ENCODE results near the gene BASP1.

Gene BASP1

DNA sequence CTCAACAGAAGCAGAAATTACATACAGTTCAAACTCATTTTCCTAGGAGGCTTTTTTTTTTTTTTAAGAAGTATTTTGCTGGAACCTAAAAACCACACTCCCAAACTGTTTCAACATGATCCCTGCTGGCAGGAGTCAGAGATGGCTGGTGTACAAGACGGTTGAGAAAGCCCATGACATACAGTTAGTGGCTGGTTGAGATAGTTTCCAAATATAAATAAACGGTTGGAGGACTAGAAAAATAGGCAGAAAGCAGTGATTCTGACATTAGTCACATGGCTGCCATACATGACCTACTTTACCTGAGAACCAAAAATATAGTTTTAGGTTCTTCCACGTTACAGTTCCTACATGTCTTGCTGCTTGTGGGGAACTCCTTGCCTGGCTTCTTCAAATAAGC is 31.7 kb upstream of the BASP1 start:
- peak; percentile 97 for DNase-seq (ENCODE audit: low read depth)

DNA sequence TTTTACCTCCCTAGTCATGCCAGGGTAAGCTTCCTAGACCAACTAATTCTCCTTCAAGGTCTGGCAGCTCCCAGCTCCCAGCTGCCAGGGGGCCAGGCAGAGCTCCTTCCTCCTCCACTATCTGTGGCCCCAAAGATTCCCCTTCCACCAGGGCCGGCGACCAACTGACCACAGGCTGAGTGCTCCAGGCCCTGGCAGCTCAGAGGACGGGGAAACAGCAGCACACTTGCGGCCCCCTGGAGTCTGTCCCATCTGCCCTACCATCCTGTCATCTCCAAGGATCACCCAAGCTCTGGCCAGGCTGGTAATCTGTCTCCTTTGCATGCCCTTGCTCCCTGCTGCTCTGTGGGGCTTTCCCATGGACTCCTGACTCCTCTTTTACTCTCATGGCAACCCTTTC is 31.2 kb upstream of the BASP1 start:
- no peak overlapping the region for H3K4me3 ChIP-seq (ENCODE audit: low read depth, low read length)
- TF ChIP-seq, protein P1, sequence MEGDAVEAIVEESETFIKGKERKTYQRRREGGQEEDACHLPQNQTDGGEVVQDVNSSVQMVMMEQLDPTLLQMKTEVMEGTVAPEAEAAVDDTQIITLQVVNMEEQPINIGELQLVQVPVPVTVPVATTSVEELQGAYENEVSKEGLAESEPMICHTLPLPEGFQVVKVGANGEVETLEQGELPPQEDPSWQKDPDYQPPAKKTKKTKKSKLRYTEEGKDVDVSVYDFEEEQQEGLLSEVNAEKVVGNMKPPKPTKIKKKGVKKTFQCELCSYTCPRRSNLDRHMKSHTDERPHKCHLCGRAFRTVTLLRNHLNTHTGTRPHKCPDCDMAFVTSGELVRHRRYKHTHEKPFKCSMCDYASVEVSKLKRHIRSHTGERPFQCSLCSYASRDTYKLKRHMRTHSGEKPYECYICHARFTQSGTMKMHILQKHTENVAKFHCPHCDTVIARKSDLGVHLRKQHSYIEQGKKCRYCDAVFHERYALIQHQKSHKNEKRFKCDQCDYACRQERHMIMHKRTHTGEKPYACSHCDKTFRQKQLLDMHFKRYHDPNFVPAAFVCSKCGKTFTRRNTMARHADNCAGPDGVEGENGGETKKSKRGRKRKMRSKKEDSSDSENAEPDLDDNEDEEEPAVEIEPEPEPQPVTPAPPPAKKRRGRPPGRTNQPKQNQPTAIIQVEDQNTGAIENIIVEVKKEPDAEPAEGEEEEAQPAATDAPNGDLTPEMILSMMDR (conservative IDR thresholded peaks at IDR 0.05; ENCODE audit: low read depth, low read length), result no peak
- DNase-seq (ENCODE audit: low read depth), result peak; percentile 35

More for the DNA sequence above, 31.7 kb upstream of the BASP1 start:
- no peak overlapping the region for H3K4me3 ChIP-seq (ENCODE audit: low read depth, low read length)
- TF ChIP-seq, protein P1 (conservative IDR thresholded peaks at IDR 0.05; ENCODE audit: low read depth, low read length), result peak; percentile 28

DNA sequence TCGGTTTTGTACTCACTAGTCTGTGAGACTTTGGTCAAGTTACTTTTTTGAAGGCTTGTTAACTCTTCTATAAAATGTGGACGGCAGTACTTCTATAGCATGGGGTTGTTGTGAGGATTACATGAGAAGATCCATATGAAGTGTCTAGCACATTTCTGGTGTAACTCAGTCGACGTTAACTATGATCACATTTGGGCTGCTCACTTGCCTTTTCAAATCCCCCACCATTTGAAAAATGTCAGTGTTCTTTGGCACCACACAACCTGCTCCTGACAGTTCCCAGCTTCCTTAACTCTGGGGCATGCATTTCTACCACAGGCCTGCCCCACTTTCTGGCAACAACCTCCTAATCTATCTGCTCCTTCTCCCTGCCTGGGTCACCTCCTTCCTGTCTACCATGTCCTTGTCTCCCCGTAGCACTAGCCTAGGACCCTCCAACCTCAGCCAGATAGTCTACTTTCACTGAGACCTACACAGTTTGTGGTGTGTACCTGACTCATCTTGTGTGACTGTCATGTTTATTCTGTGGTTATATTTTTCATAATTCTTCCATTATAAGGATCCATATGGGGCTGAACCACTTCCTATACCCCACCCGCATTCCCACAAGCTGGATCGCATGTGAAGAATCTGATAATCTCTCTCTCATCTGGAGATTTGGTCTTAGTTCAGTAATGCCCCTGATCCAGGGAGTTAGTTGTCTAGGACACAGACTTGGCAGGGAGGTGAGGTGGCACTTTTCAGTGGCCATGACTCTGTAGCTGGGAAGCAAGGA is 30.2 kb upstream of the BASP1 start:
- TF ChIP-seq, protein P1 (conservative IDR thresholded peaks at IDR 0.05; ENCODE audit: low read depth, low read length), result no peak
- no peak for DNase-seq (ENCODE audit: low read depth)

DNA sequence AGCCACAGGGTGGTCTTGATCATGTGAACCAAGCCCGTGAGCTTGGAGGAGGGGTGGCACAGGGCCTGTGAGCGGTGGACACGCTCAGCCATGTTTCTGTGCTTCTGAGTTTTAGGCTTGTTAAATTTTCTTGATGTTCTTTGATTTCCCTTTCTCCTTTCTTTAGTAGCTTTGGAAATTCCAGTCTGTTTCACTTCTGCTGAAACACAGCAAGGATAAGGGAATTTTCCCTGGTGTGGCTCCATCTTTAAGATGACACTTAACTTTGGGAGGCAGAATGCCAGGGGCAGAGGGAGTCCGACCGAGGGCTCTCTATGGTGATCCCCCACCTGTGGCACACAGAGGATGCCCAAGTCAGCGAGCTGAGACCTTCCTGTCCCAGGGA is 29.7 kb upstream of the BASP1 start:
- no peak overlapping the region for H3K4me3 ChIP-seq (ENCODE audit: low read depth, low read length)
- TF ChIP-seq, protein P1 (conservative IDR thresholded peaks at IDR 0.05; ENCODE audit: low read depth, low read length), result no peak
- DNase-seq (ENCODE audit: low read depth), result no peak

More for the DNA sequence above, 30.2 kb upstream of the BASP1 start:
- no peak overlapping the region for H3K4me3 ChIP-seq (ENCODE audit: low read depth, low read length)

DNA sequence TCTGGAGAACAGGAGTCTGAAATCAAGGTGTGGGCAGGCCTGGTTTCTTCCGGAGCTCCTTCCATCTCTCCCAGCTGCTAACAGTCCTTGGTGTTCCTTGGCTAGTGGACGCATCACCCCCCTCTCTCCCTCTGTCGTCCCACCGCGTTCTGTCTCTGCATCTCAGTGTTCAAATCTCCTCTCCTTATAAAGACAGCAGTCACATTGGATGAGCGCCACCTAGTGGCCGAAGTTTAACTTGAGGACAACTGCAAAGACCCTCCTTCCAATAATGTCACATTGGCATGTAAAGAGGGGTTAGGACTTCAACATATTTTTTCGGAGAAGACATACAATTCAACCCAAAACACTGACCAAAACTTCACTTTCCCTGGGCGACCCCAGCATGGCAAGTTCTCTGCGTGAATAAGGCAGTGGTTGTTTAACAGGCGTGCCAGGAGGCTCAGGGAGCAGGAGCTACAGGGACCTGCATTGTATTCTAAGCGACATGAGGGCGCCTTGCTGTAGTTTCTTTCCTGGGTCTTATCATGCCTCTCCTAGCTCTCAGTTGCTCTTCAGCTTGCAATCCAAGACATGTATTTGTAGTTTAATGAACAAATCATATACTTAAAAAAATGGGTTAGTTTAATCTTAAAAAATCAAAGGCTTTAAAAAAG is 27.9 kb upstream of the BASP1 start:
- peak; percentile 90 for DNase-seq (ENCODE audit: low read depth)
- H3K4me3 ChIP-seq (ENCODE audit: low read depth, low read length), result no peak overlapping the region

DNA sequence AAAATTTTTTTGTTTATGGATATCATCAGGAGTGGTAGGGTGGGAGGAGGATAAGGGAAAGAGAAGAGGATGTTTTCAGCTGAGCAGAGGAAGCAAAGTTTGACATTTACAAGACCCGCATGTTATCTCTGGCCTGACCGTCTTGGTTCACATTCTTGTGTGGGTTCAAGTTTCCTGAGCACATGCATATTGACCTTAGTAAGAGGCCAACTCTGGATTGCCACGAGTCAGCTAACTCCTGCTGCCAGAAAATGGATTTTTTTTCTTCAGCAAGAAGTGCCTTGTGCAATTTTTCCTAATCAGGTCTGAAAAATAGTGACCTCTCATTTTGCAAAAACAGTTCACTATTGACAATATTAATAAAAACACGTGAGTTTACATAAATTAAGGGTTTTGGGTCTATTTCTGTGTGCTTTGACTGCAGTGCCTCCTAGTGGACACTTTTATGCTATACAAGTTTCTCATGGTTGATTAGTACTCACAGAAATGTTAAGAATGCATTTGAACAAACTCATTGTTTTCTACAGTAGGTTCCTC is 27.1 kb upstream of the BASP1 start:
- TF ChIP-seq, protein P1 (conservative IDR thresholded peaks at IDR 0.05; ENCODE audit: low read depth, low read length), result peak; percentile 69
- DNase-seq (ENCODE audit: low read depth), result peak; percentile 96
- H3K4me3 ChIP-seq (ENCODE audit: low read depth, low read length), result no peak overlapping the region

More for the DNA sequence above, 27.9 kb upstream of the BASP1 start:
- TF ChIP-seq, protein P1 (conservative IDR thresholded peaks at IDR 0.05; ENCODE audit: low read depth, low read length), result peak; percentile 90

All from choroid plexus epithelial cell (primary cell).